Activated naive CD4-positive, alpha-beta T cell treated with anti-CD3 and anti-CD28 coated beads, Interleukin-2, amount 10 ng/mL, durations not matched to agents 7 days and 5 days (primary cell): Measurements from ENCODE around the gene SOX6.
"Not testable (repeated sequence)": the region's sequence is repeated elsewhere in the genome, so short reads cannot be mapped to it uniquely, and the experiment has no call there.

Source experiments
- CTCF ChIA-PET: fragments of 350-600 bp; sonication (Branson Sonifier 250); formaldehyde crosslinking; loops from one replicate; lab custom pipeline; 2021; ENCODE audit warnings: antibody characterized with exemption; lab: Charles Lee
- DNase-seq: peaks from one replicate; pipeline ENCODE4 v3.0.0-alpha.2; 2020
- H3K27ac Mint-ChIP-seq: one replicate; pipeline ENCODE4 v1.8.0; 2021; ENCODE audit warnings: mild to moderate bottlenecking, moderate library complexity, mixed read lengths
- H3K27me3 Mint-ChIP-seq: one replicate; pipeline ENCODE4 v1.8.0; 2021; ENCODE audit warnings: mild to moderate bottlenecking, mixed read lengths
- H3K36me3 Mint-ChIP-seq: one replicate; pipeline ENCODE4 v1.8.0; 2021; ENCODE audit warnings: mixed read lengths
- H3K4me1 Mint-ChIP-seq: one replicate; pipeline ENCODE4 v1.8.0; 2021; ENCODE audit warnings: mixed read lengths
- H3K4me3 Mint-ChIP-seq: one replicate; pipeline ENCODE4 v1.8.0; 2021; ENCODE audit warnings: mild to moderate bottlenecking, moderate library complexity, mixed read lengths
- H3K9me3 Mint-ChIP-seq: one replicate; pipeline ENCODE4 v1.8.0; 2021; ENCODE audit warnings: mixed read lengths

SOX6 gene

GRCh38 chr11:16167706-16168487 lies 188.4 kb downstream of the SOX6 start:
- Mint-ChIP-seq H3K27ac (no peak overlapping the region), H3K36me3 (no peaks in the 10 kb centered on the region), H3K4me3 (no peak overlapping the region), H3K4me1 (no peaks in the 10 kb centered on the region), H3K9me3 (no peaks in the 10 kb centered on the region), H3K27me3 (no peaks in the 10 kb centered on the region)
- CTCF ChIA-PET: no interaction called here
- no peak for DNase-seq

- H3K9me3 Mint-ChIP-seq: no peaks in the 10 kb centered on the region
Measured at GRCh38 chr11:16166571-16166970, 189.8 kb downstream of the SOX6 start.

GRCh38 chr11:16160146-16160545 lies 196.2 kb downstream of the SOX6 start:
- H3K4me3 Mint-ChIP-seq: no peak overlapping the region
- H3K27me3 Mint-ChIP-seq: no peaks in the 10 kb centered on the region
- no peak for DNase-seq
- no peak overlapping the region for H3K27ac Mint-ChIP-seq
- H3K4me1 Mint-ChIP-seq: no peaks in the 10 kb centered on the region
- no peaks in the 10 kb centered on the region for H3K36me3 Mint-ChIP-seq
- CTCF ChIA-PET: no interaction called here
- no peaks in the 10 kb centered on the region for H3K9me3 Mint-ChIP-seq

More at GRCh38 chr11:16166571-16166970, 189.8 kb downstream of the SOX6 start:
- Mint-ChIP-seq H3K4me1 (no peaks in the 10 kb centered on the region), H3K27me3 (no peaks in the 10 kb centered on the region), H3K4me3 (no peak overlapping the region), H3K36me3 (no peaks in the 10 kb centered on the region), H3K27ac (no peak overlapping the region)
- CTCF ChIA-PET: no interaction called here
- DNase-seq: no peak

- H3K36me3 Mint-ChIP-seq: no peaks in the 10 kb centered on the region
- no peaks in the 10 kb centered on the region for H3K27me3 Mint-ChIP-seq
- H3K4me3 Mint-ChIP-seq: no peak overlapping the region
- H3K9me3 Mint-ChIP-seq: peaks cover under 1% of the 10 kb centered on the region
- no peak for DNase-seq
- H3K27ac Mint-ChIP-seq: no peak overlapping the region
- CTCF ChIA-PET: interaction anchor here (0.7 kb wide), 1 partner anchor 11 kb away, joined by 3 read pairs; no protein-coding TSS in a partner anchor
- no peaks in the 10 kb centered on the region for H3K4me1 Mint-ChIP-seq
Measured at GRCh38 chr11:16158426-16158994, 197.8 kb downstream of the SOX6 start.

- H3K4me1 Mint-ChIP-seq: no peaks in the 10 kb centered on the region
- H3K4me3 Mint-ChIP-seq: no peak overlapping the region
- no peaks in the 10 kb centered on the region for H3K36me3 Mint-ChIP-seq
- peaks cover 2% of the 10 kb centered on the region for H3K9me3 Mint-ChIP-seq
- H3K27me3 Mint-ChIP-seq: no peaks in the 10 kb centered on the region
- DNase-seq: no peak
- no peak overlapping the region for H3K27ac Mint-ChIP-seq
- CTCF ChIA-PET: no interaction called here
Measured at GRCh38 chr11:16157327-16157726, 199.0 kb downstream of the SOX6 start.

GRCh38 chr11:16155448-16155847 lies 200.9 kb downstream of the SOX6 start:
- Mint-ChIP-seq H3K9me3 (peaks cover 4% of the 10 kb centered on the region), H3K4me1 (no peaks in the 10 kb centered on the region), H3K4me3 (no peak overlapping the region), H3K27me3 (no peaks in the 10 kb centered on the region), H3K27ac (no peak overlapping the region), H3K36me3 (no peaks in the 10 kb centered on the region)
- CTCF ChIA-PET: no interaction called here
- DNase-seq: no peak

- Mint-ChIP-seq H3K4me1 (no peaks in the 10 kb centered on the region), H3K4me3 (no peak overlapping the region), H3K9me3 (peaks cover 4% of the 10 kb centered on the region), H3K27ac (no peak overlapping the region), H3K27me3 (no peaks in the 10 kb centered on the region), H3K36me3 (no peaks in the 10 kb centered on the region)
- no peak for DNase-seq
- CTCF ChIA-PET: no interaction called here
Measured at GRCh38 chr11:16154715-16155396, 201.5 kb downstream of the SOX6 start.

GRCh38 chr11:16153951-16154350 lies 202.4 kb downstream of the SOX6 start:
- Mint-ChIP-seq H3K36me3 (no peaks in the 10 kb centered on the region), H3K4me3 (no peak overlapping the region), H3K27ac (no peak overlapping the region), H3K9me3 (peaks cover 4% of the 10 kb centered on the region), H3K27me3 (no peaks in the 10 kb centered on the region), H3K4me1 (no peaks in the 10 kb centered on the region)
- DNase-seq: no peak
- CTCF ChIA-PET: no interaction called here

GRCh38 chr11:16151138-16151537 lies 205.2 kb downstream of the SOX6 start:
- no peak overlapping the region for H3K4me3 Mint-ChIP-seq
- H3K27me3 Mint-ChIP-seq: no peaks in the 10 kb centered on the region
- CTCF ChIA-PET: no interaction called here
- H3K9me3 Mint-ChIP-seq: peaks cover 6% of the 10 kb centered on the region
- no peaks in the 10 kb centered on the region for H3K4me1 Mint-ChIP-seq
- H3K27ac Mint-ChIP-seq: no peak overlapping the region
- DNase-seq: no peak
- H3K36me3 Mint-ChIP-seq: no peaks in the 10 kb centered on the region

GRCh38 chr11:16149476-16149875 lies 206.9 kb downstream of the SOX6 start:
- Mint-ChIP-seq H3K27me3 (no peaks in the 10 kb centered on the region), H3K4me1 (no peaks in the 10 kb centered on the region), H3K4me3 (no peak overlapping the region), H3K27ac (no peak overlapping the region), H3K9me3 (peaks cover 6% of the 10 kb centered on the region), H3K36me3 (no peaks in the 10 kb centered on the region)
- DNase-seq: no peak
- CTCF ChIA-PET: no interaction called here

- Mint-ChIP-seq H3K36me3 (no peaks in the 10 kb centered on the region), H3K4me3 (no peak overlapping the region), H3K4me1 (no peaks in the 10 kb centered on the region), H3K9me3 (peaks cover 6% of the 10 kb centered on the region), H3K27me3 (no peaks in the 10 kb centered on the region), H3K27ac (no peak overlapping the region)
- CTCF ChIA-PET: no interaction called here
- no peak for DNase-seq
Measured at GRCh38 chr11:16148301-16148931, 207.9 kb downstream of the SOX6 start.

- DNase-seq, H3K4me3 Mint-ChIP-seq, H3K9me3 Mint-ChIP-seq, H3K27me3 Mint-ChIP-seq, H3K27ac Mint-ChIP-seq, H3K36me3 Mint-ChIP-seq, CTCF ChIA-PET, H3K4me1 Mint-ChIP-seq: not testable (repeated sequence)
Measured at GRCh38 chr11:16146980-16147379, 209.4 kb downstream of the SOX6 start.

GRCh38 chr11:16141614-16142013 lies 214.7 kb downstream of the SOX6 start:
- CTCF ChIA-PET, DNase-seq, H3K27me3 Mint-ChIP-seq, H3K27ac Mint-ChIP-seq, H3K36me3 Mint-ChIP-seq, H3K4me1 Mint-ChIP-seq, H3K4me3 Mint-ChIP-seq, H3K9me3 Mint-ChIP-seq: not testable (repeated sequence)

- H3K9me3 Mint-ChIP-seq, H3K27ac Mint-ChIP-seq, H3K27me3 Mint-ChIP-seq, DNase-seq, CTCF ChIA-PET, H3K36me3 Mint-ChIP-seq, H3K4me3 Mint-ChIP-seq, H3K4me1 Mint-ChIP-seq: not testable (repeated sequence)
Measured at GRCh38 chr11:16141162-16141561, 215.2 kb downstream of the SOX6 start.
